ENCODE measurements around the gene TEX26.

The TEX26 gene

GRCh38 chr13:30982506-30982905, 50.0 kb downstream of the TEX26 start:
- DNase-seq: no peak

DNA sequence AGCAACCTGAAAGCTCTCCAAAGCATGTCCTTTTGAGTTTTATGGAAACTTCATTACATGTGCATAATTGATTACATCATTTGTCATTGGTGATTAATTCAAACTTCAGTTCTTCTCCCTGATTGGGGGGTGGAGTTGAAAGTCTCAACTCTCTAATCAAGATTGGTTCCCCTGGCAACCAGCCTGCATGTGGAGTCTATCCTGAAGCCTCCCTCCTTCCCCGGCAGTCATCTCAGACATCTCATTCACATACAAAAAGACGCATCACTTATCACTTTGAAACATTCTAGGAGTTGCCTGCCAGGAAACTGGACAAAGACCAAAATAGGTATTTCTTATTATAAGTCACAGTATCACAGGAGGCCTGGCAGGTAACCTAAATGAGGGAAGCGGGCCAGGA, 50.5 kb downstream of the TEX26 start:
- no peak for DNase-seq

GRCh38 chr13:30983431-30983830, 51.0 kb downstream of the TEX26 start:
- no peak for DNase-seq

GRCh38 chr13:30984620-30985019, 52.2 kb downstream of the TEX26 start:
- no peak for DNase-seq

DNA sequence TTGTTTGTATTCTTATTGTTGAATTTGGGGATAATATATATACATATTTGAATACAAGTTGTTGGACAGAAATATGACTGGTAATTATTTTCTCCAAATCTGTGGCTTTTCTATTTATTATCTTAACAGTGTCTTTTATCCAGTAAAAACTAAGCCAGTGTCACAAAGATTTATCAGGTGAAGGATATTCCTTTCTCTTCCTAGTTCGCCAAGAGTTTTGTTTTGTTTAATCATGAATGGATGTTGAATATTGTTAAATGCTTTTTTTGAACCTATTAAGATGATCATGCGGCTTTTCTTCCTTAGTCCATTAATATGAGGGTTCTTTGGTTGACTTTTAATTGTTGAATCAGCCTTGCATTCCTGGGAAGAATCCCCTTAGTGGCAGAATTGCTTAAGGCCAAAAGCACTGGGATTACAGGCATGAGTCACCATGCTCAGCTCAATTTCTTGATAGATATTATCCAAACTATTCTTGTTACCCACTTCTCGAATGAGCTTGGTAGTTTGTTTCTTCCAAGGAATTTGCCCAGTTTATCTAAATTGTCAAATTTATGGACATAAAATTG, 53.3 kb downstream of the TEX26 start:
- no peak for DNase-seq

DNA sequence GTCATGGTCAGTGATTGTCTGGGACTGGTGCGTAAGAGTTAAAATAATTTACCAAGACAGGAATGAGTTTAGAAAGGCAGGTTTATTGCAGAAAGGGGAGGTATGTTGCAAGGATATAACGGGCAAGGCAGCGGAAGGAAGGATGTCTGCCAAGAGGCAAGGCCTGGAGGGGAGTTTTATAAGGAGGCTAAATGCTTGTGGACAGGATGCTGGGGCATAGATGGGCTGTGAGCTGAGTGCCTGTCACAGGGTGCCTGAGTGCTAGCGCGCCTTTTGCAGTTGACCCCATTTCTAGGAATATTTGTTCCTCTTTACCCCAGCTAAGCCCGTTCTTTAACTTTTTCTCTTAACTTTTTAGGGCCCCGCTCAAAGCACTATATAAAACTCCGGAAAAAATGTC, 58.7 kb downstream of the TEX26 start:
- DNase-seq: no peak

DNA sequence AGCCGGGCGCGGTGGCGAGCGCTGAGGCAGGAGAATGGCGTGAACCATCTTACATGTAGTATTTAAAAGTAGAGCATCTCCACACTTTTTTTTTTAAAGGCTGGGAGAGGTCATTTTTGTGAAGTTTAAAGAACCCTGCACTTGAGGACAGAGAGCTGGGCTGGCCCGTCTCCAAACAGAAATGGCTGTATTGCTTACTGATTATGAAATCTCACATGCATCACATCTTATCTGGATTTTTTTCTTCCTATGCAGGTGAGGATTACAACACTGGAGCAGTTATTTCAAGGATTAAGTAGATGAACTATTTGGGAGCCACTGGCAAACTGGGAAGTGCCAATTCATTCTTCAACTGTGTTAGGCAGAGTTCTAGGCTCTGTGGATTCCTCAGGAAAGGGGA, 59.5 kb downstream of the TEX26 start:
- no peak for DNase-seq

DNA sequence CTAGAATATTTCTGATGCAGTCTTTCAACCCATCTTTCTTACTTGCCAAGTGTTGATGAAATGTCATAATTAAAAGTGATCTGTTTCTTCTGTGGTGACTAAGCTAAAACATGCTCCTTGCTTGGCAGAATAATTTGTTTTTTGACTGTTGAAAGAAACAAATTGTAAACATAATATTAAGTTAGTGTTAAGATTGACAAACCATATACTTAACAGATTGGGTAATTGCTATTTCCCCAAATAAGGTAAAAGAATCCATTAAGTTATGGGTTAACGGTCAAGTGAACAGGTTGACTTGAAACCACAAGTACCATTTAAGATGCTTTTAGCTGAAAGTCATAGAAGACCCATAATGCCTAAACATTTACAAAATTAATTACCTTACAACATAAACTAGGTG, 62.9 kb downstream of the TEX26 start:
- DNase-seq: no peak

GRCh38 chr13:30997697-30998096, 65.2 kb downstream of the TEX26 start:
- DNase-seq: no peak

GRCh38 chr13:30998136-30999088, 66.0 kb downstream of the TEX26 start:
- DNase-seq: no peak

DNA sequence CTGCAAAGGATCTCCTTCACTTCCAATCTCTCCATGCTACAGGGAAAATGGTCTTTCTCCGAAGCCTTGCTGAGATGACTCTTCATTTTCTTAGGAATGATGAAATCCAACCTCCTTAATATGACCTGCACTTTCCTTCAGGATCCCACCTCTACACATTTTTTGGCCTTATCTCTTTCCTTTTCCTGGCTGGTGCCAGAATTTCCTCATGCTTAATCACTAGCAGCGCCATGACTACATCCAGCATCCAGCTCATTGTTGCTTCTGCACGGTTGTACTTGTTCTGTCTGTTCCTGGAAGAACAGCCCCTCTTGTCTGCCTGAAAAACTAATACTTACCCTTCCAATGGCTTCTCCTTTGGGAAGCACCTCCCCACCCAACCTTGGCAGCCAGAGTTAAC, 68.4 kb downstream of the TEX26 start:
- DNase-seq: no peak

DNA sequence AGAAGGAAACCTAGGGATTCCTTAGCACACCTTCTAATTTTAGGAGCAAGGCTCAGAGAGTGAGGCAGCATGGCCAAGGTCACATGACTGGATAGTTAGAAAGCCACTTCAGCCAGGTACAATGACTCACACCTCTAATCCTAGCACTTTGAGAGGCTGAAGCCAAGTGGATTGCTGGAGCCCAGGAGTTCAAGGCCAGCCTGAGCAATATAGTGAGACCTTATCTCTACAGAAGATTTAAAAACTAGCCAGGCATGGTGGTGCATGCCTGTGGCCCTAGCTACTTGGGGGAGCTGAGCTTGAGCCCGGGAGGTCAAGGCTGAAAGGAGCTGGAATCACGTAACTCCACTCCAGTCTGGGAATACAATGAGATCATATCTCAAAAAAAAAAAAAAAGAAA, 69.2 kb downstream of the TEX26 start:
- DNase-seq: no peak

- no peak for DNase-seq
Observed at GRCh38 chr13:31005066-31005465, 72.6 kb downstream of the TEX26 start.

- no peak for DNase-seq
Observed at GRCh38 chr13:31007417-31007816, 75.0 kb downstream of the TEX26 start.

DNA sequence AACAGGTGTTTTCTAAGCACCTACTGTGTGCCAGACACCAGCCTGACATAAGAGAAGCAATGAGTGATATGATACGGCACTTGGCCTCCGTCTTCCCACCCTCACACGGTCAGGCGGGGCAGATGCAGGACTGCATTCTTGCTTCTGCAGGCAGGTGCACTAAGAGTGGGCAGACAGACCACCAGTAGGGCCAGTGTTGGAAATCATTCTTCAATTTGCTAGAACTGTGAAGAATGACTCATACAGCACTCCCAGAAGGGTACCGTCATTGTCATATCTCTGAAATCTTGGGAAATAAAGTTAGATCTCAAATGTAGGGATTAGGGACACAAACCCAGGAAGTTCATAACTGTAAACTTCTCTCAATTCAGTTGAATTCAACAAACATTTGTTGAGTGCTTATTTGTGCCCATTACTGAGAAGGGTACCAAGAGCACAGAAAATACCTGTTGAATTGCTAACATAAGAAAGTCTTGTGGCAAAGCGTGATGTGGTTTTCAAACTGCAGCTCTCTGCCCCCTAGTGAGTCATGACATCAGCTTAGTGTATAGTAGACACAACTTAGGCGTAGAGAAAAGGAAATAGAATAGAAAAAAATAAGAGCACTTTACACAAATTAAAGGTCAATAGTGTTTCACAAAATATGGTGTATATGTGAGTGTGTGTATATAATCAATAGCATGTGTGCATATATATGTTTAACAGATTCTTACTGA, 76.1 kb downstream of the TEX26 start:
- no peak for DNase-seq

DNA sequence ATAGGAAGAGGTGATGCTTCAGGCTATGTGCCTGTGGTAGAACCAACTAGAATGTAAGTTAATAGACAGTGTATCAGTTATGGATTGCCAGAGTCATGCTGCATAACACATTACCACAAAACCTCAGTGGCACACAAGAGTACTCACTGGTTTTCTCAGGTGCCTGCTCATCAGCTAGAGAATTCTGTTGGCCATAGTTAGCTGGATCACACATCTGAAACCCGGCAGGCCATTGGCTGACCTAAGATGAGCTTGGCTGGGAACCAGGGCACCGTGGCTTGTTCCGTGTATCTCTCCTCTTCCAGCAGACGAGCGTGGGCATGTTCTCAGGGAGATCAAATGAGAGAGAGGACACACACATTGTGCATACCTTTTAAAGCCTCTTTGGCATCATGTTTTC, 76.7 kb downstream of the TEX26 start:
- DNase-seq: no peak

GRCh38 chr13:31010296-31010695, 77.8 kb downstream of the TEX26 start:
- DNase-seq: no peak

DNA sequence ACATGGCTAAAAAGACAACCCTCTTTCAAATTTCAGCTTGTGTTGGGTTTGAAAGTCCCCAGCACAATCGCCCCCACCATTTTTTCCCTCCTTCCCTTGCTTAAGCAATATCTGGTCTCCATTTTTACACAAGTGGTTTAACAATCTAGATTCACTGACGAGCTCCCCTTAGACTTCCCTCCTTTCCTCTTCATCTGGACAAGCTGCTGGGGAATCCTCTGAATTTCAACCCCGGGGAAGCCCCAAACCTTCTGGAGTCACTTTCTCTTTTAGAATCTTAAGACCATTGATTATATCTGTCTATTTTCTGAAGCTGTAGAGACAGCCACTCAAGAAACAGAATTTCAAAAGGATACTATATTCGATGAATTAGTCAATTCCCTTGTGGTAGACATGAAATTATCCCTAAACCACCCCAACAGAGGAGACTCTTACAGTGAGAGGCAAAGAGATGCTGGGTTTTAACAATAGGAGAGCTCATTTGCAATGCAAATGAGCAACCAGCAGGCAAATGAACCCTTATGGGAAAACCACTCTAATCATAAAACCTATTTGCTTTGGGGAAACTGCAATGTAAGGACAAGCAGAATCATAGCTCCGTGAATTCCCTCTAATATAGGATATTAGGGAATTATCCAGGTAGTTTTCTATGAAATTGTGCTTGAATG, 78.9 kb downstream of the TEX26 start:
- DNase-seq: no peak

- no peak for DNase-seq
Observed at GRCh38 chr13:31011901-31012654, 79.6 kb downstream of the TEX26 start.

DNA sequence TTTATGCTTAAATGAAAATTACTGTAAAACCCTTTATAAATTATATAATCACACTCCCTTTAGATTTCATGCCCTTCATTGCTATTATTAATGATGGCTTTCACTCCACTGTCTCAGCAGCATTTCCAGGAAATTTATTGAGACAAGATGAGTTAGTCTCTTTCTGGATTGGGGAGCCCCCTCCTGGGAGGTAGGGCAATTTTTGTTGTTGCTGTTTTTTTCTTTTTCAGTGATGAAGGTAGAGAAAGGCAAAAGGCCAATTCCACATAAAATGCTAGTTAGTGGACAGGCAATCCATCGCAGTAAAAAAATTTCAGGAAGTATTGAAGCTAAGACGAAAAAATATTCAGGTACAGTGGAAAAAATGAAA, 80.2 kb downstream of the TEX26 start:
- no peak for DNase-seq

DNA sequence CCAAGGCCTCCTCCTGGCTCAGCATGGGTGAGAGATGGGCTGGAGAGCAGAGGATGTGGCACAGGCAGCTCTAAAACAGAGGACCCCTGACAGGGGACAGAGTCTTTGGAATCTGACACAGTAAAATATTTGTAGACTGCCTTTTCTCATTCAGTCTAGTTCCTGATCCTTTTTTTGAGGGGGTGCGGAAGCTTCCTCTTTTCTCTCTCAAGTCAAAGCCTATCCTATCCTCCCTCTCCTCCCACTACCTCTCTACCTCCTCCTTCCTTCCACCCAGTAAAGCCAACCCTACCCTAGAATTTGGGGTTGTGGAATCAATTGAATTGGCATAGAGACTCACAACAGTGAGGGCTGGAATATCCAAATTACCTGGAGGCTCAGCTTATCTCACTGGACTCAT, 82.0 kb downstream of the TEX26 start:
- no peak for DNase-seq

GRCh38 chr13:31015199-31015598, 82.7 kb downstream of the TEX26 start:
- no peak for DNase-seq

Data from activated CD8-positive, alpha-beta memory T cell treated with anti-CD3 and anti-CD28 coated beads, Interleukin-2, amount 50 U/mL, for 48 hours (primary cell).